ENCODE results near the gene SCUBE2.

The SCUBE2 gene

DNA sequence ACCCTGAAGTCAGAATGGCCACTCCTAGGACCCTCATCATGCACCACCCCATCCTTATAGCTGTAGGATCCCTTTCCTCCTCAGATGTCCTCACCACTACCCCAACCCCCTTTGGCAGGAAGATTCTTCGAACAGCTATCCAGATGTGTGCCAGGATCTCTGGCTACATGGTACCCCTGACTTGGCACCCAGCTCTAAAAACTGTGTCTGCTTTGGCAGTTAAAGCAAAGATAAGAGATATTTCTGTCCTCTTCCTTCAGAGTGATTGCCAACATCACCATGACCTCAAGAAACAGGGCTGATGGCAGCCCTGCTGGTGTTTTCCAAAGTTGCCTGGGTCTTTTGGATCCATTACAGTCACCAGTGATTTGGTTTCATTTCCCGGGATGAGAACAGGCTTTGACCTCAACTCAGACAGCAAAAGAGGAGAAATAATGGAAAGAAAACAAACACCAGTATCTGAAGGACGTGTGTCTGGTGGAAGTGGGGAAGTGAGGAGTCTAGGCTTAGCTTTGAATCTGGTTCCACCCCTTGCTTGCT lies 83.3 kb downstream of the SCUBE2 start:
- peaks cover 29% of the 10 kb centered on the region for H3K27me3 ChIP-seq (ENCODE audit: insufficient read depth, low read length)
- peaks cover 2% of the 10 kb centered on the region for H3K79me2 ChIP-seq (ENCODE audit: control insufficient read depth, insufficient read depth, low read length, unreplicated experiment)
- H3K4me3 ChIP-seq (ENCODE audit: low read depth, low read length) = no peak overlapping the region
- H3K27ac ChIP-seq (ENCODE audit: low read depth, low read length) = no peak overlapping the region
- no peak overlapping the region for H2AFZ ChIP-seq (ENCODE audit: low read length, unreplicated experiment)
- no peaks in the 10 kb centered on the region for H3K36me3 ChIP-seq (ENCODE audit: insufficient read depth, low read length)
- peaks cover 3% of the 10 kb centered on the region for H3K4me1 ChIP-seq (ENCODE audit: control insufficient read depth, insufficient read depth, low read length, unreplicated experiment)

DNA sequence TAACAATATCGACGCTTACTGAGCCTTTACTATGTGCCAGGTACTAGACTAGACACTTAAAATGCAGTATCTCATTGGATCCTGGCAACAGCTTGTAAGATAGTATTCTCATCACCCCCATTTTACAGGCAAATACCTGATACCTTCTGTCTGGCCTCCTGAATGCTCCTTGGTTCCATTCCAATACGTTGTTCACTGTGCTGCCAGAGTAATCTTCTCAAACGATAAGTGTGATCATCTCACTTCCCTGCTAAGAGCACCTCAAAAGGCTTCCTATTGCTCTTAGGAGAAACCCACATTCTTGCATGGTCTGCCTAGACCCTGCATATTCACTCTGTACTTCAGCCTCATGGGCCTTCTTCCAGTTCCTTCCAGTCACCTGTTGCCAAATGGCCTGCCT lies 86.3 kb downstream of the SCUBE2 start:
- H3K27me3 ChIP-seq (ENCODE audit: insufficient read depth, low read length) = peaks cover 29% of the 10 kb centered on the region
- no peak overlapping the region for H3K27ac ChIP-seq (ENCODE audit: low read depth, low read length)
- peaks cover 20% of the 10 kb centered on the region for H3K79me2 ChIP-seq (ENCODE audit: control insufficient read depth, insufficient read depth, low read length, unreplicated experiment)
- H2AFZ ChIP-seq (ENCODE audit: low read length, unreplicated experiment) = no peak overlapping the region
- no peaks in the 10 kb centered on the region for H3K36me3 ChIP-seq (ENCODE audit: insufficient read depth, low read length)
- peaks cover 18% of the 10 kb centered on the region for H3K4me1 ChIP-seq (ENCODE audit: control insufficient read depth, insufficient read depth, low read length, unreplicated experiment)
- no peak overlapping the region; the same call in 1 of the 2 replicates for H3K4me3 ChIP-seq (ENCODE audit: low read depth, low read length)

DNA sequence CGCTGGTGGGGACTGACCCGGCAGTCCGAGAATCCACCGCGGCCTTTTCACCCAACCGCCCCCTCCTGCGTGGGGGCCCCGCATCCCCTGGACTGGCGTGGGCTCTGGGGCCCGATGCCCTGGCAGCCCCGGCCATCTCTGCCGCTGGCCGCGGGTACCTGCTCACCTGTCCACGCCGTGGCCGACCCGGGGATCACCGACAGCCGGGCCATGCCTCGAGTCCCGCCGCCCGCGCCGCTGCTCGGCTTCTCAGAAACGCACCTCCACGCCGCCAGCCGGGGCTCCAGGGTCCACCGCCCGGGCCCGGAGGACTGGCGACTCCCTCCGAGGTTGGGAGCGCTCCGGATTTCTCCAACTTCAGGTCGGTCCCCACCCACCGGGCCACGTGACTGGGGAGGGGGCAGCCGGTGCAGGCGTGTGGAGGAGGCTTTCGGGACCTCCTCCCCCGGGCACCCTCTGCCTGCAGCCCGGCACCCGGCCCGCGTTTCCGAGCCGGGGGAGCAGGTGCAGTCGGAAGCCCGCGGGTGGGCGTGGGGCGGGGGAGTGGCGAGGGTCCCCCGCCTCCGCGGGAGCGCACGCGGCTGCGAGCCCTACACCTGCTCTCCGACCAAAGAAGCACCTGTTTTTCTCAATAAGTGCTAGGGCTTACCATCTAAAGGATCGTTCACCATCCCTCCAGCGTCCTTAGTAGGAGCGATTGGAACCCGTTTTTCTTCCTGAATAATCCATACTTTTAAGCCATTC lies 87.0 kb downstream of the SCUBE2 start:
- H3K36me3 ChIP-seq (ENCODE audit: insufficient read depth, low read length) = no peaks in the 10 kb centered on the region
- peak overlapping the region; percentile 87 for H3K4me3 ChIP-seq (ENCODE audit: low read depth, low read length)
- peaks cover 21% of the 10 kb centered on the region for H3K79me2 ChIP-seq (ENCODE audit: control insufficient read depth, insufficient read depth, low read length, unreplicated experiment)
- H3K4me1 ChIP-seq (ENCODE audit: control insufficient read depth, insufficient read depth, low read length, unreplicated experiment) = peaks cover 18% of the 10 kb centered on the region
- H2AFZ ChIP-seq (ENCODE audit: low read length, unreplicated experiment) = peak overlapping the region; percentile 15
- H3K27me3 ChIP-seq (ENCODE audit: insufficient read depth, low read length) = peaks cover 29% of the 10 kb centered on the region
- no peak overlapping the region for H3K27ac ChIP-seq (ENCODE audit: low read depth, low read length)

DNA sequence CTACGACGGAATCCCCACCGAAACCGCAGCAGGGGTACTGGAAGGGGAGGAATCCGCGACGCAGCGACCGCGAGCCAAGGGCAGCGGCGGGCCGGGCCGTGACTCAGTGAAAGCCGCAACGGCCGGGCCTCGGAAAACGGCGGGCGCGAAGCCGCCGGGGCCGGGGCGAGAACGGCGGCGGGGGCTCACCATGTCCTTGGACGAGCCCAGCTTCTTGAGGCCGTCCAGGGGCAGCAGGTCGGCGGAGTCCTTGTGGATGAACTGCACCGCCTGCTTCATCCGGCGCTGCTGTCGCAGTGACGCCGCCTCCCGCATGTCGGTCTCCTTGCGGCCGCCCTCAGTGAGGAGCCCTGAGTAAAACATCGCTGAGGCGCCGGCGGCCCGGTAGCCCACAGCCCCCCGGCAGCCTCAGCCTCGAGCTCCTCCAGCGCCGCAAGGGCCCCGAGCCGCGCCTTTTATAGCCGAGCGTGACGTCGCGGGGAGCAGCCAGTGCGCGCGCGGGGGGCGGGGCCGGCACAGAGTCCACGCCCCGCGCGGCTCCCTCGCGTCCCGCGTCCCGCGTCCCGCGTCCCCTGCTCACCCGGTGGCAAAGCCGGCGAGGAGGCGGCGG lies 87.7 kb downstream of the SCUBE2 start, which contains the start of gene NRIP3:
NRIP3 (minus strand) TSS at position 429 of the 610 bp plus-strand sequence; CDS start at position 363, 66 bp downstream.
- Histone ChIP-seq H3K4me3 (ENCODE audit: low read depth, low read length) (peak within 1 kb of the TSS; percentile 87), H3K79me2 (ENCODE audit: control insufficient read depth, insufficient read depth, low read length, unreplicated experiment) (peaks cover 21% of the 10 kb centered on the region), H3K27ac (ENCODE audit: low read depth, low read length) (no peak within 1 kb of the TSS), H3K36me3 (ENCODE audit: insufficient read depth, low read length) (no peaks in the 10 kb centered on the region), H3K27me3 (ENCODE audit: insufficient read depth, low read length) (peaks cover 29% of the 10 kb centered on the region), H2AFZ (ENCODE audit: low read length, unreplicated experiment) (peak within 1 kb of the TSS; percentile 73), H3K4me1 (ENCODE audit: control insufficient read depth, insufficient read depth, low read length, unreplicated experiment) (peaks cover 18% of the 10 kb centered on the region)

DNA sequence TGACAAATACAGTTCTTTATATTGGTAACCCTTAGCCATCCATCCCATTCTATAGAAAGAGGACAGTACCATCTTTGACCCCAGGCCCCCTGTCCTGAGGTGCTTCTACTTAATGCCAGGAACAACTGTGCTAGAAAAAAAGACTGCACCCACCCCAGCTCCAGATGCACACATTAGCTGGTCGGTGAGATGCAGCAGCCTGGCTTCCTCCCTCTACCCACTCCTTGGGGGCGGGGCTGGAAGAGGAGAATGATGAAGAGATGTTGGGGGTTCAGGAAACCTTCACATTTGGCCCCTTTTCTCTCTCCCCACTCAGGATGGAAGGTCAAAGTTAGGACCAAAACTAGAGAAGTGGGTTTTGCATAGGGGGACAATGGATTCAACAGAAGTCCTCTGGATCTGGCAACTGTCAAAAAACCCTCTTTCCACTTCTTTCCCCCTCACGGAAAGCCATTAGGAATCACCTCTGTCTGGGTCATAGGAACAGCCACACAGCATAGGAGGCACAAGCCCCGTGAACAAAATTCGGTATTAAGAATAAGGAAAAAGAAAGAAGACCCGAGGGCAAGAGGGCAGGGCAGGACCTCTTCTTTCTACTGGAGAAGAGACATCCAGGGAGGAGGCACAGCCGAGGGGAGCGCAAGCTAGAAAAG lies 88.4 kb downstream of the SCUBE2 start:
- Histone ChIP-seq H2AFZ (ENCODE audit: low read length, unreplicated experiment) (peak overlapping the region; percentile 73), H3K36me3 (ENCODE audit: insufficient read depth, low read length) (no peaks in the 10 kb centered on the region), H3K79me2 (ENCODE audit: control insufficient read depth, insufficient read depth, low read length, unreplicated experiment) (peaks cover 23% of the 10 kb centered on the region), H3K27ac (ENCODE audit: low read depth, low read length) (no peak overlapping the region), H3K4me3 (ENCODE audit: low read depth, low read length) (peak overlapping the region; percentile 87), H3K27me3 (ENCODE audit: insufficient read depth, low read length) (peaks cover 29% of the 10 kb centered on the region), H3K4me1 (ENCODE audit: control insufficient read depth, insufficient read depth, low read length, unreplicated experiment) (peaks cover 18% of the 10 kb centered on the region)

DNA sequence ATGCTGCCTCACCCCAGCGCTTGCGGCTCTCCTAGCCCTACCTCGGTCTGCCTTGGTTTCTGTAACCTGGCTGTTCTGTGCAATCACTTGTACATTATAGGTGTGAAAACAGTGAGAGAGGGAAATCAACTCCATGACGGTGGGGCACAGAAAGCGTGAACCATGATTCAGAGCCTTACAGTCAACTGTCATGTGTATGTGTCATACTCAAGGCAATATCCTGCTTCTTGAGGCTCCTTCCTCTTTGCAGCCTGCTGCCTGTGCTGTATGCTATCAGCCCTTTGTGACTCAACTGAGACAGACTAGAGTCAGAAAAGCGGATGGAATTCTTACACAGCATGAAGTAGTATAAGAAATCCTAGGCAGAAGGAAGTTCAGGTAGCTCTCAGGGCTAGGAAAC lies 89.7 kb downstream of the SCUBE2 start:
- Histone ChIP-seq H3K4me1 (ENCODE audit: control insufficient read depth, insufficient read depth, low read length, unreplicated experiment) (peaks cover 18% of the 10 kb centered on the region), H3K79me2 (ENCODE audit: control insufficient read depth, insufficient read depth, low read length, unreplicated experiment) (peaks cover 23% of the 10 kb centered on the region), H3K4me3 (ENCODE audit: low read depth, low read length) (peak overlapping the region; percentile 30), H3K27ac (ENCODE audit: low read depth, low read length) (no peak overlapping the region), H3K27me3 (ENCODE audit: insufficient read depth, low read length) (peaks cover 26% of the 10 kb centered on the region), H2AFZ (ENCODE audit: low read length, unreplicated experiment) (no peak overlapping the region), H3K36me3 (ENCODE audit: insufficient read depth, low read length) (no peaks in the 10 kb centered on the region)

DNA sequence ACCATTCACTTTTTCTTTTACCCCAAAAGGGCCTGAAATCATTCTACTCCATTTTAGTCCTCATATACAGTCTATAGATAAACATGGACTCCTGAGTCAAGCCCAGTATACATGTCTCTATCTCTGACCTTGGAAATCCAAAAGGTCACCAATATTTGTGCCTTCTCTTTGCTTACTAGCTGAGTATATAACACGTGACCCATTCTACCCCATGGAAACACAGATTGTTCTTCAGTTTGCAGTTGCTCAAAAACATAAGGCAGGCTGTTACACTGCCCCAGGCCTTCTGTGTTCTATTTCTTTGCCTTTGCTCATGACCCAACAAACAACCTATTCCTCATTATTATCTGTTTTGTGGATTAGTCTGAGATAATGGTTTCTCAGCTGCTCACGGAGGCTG lies 93.4 kb downstream of the SCUBE2 start:
- Histone ChIP-seq H3K27ac (ENCODE audit: low read depth, low read length) (no peak overlapping the region), H3K4me3 (ENCODE audit: low read depth, low read length) (no peak overlapping the region), H3K4me1 (ENCODE audit: control insufficient read depth, insufficient read depth, low read length, unreplicated experiment) (peaks cover 14% of the 10 kb centered on the region), H2AFZ (ENCODE audit: low read length, unreplicated experiment) (no peak overlapping the region), H3K36me3 (ENCODE audit: insufficient read depth, low read length) (no peaks in the 10 kb centered on the region), H3K79me2 (ENCODE audit: control insufficient read depth, insufficient read depth, low read length, unreplicated experiment) (peaks cover 21% of the 10 kb centered on the region), H3K27me3 (ENCODE audit: insufficient read depth, low read length) (no peaks in the 10 kb centered on the region)

DNA sequence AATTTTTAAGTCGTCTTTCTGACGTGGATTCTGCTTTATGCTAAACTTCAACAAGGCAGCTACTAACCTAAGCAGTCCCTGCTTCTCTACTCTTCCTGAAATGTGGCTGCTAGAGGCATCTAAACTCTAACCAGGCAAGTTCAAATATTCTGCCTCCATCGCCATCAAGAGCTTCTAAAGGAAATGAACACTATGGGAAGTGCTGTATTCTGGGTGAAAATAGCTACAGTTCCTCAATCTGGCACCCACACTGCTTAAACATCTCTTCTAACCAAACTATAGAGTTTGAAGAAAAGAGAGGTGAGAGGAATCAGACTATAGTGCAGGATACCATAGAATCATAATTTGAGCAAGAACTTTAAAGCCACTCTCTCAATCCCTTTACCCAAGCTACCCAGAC lies 93.9 kb downstream of the SCUBE2 start:
- H3K79me2 ChIP-seq (ENCODE audit: control insufficient read depth, insufficient read depth, low read length, unreplicated experiment) = peaks cover 17% of the 10 kb centered on the region
- no peaks in the 10 kb centered on the region for H3K27me3 ChIP-seq (ENCODE audit: insufficient read depth, low read length)
- no peak overlapping the region for H2AFZ ChIP-seq (ENCODE audit: low read length, unreplicated experiment)
- H3K4me1 ChIP-seq (ENCODE audit: control insufficient read depth, insufficient read depth, low read length, unreplicated experiment) = peaks cover 10% of the 10 kb centered on the region
- H3K36me3 ChIP-seq (ENCODE audit: insufficient read depth, low read length) = no peaks in the 10 kb centered on the region
- H3K4me3 ChIP-seq (ENCODE audit: low read depth, low read length) = no peak overlapping the region
- H3K27ac ChIP-seq (ENCODE audit: low read depth, low read length) = no peak overlapping the region

DNA sequence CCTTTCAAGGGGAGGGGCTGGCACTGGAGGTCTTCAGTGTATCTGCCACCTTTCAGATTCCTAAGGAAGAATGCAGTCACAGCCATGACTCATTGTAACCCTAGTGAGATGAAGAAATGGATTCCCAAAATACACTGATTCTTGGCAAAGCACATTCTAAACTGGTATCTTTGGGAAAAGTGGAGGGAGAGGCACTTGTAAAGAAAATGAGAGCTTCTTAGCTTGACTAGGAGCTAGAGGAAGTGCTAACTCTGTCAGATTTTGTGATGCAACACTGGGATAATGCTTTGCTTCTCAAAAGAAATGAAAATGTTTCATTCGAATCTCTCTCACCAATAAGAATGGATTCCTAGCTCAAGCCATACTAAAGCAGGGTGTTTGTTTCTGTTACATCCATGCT lies 101.9 kb downstream of the SCUBE2 start:
- Histone ChIP-seq H3K27me3 (ENCODE audit: insufficient read depth, low read length) (no peaks in the 10 kb centered on the region), H3K4me1 (ENCODE audit: control insufficient read depth, insufficient read depth, low read length, unreplicated experiment) (peaks cover 19% of the 10 kb centered on the region), H3K79me2 (ENCODE audit: control insufficient read depth, insufficient read depth, low read length, unreplicated experiment) (peaks cover 2% of the 10 kb centered on the region), H3K36me3 (ENCODE audit: insufficient read depth, low read length) (no peaks in the 10 kb centered on the region), H3K27ac (ENCODE audit: low read depth, low read length) (peak overlapping the region; percentile 9; the same call in 1 of the 2 replicates), H3K4me3 (ENCODE audit: low read depth, low read length) (no peak overlapping the region), H2AFZ (ENCODE audit: low read length, unreplicated experiment) (no peak overlapping the region)

DNA sequence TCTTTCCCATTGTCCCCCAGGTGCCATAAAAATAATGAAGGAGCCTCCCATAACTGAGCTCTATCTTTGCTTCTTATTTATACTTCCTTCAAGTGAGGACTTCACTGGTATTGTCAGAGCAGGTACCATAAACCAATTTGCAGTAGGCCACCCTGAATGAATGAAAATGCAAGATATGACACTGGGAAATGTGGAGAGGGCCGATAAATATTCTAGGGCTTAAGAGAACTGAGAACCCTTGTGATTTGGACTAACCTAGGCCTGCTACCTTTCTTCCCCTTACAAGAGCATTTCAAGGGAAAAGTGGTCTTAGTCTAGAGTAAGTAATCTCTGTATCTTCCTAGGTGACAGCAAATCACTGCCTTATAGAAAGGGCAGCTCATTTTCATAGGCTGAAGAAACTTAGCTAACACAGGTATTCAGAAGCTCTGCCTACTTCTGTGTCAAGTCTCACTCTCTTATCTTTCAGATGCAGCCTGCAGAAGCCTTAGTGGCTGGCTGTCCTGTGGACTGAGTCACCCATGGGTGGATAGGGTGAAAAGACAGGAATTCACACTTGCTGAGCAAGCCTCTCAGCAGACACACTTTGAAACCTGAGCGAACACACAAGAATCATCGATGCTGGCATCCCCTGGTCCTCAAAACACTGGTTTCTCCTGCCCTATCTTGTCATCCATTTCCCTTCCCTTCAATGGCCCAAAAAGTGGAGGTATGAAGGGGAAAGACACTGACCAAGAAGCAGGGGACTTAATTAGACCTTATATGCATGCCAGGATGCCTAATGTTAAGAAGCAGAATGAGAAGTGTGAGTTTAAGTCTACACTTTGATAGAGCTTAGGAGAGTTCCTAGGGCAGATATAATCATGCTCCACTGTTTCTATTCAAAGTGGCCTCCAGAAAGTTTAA lies 102.8 kb downstream of the SCUBE2 start:
- no peak overlapping the region for H3K4me3 ChIP-seq (ENCODE audit: low read depth, low read length)
- H3K36me3 ChIP-seq (ENCODE audit: insufficient read depth, low read length) = no peaks in the 10 kb centered on the region
- no peak overlapping the region for H2AFZ ChIP-seq (ENCODE audit: low read length, unreplicated experiment)
- H3K79me2 ChIP-seq (ENCODE audit: control insufficient read depth, insufficient read depth, low read length, unreplicated experiment) = peaks cover 2% of the 10 kb centered on the region
- H3K27me3 ChIP-seq (ENCODE audit: insufficient read depth, low read length) = no peaks in the 10 kb centered on the region
- peaks cover 19% of the 10 kb centered on the region for H3K4me1 ChIP-seq (ENCODE audit: control insufficient read depth, insufficient read depth, low read length, unreplicated experiment)
- H3K27ac ChIP-seq (ENCODE audit: low read depth, low read length) = 0 out of 2 replicates have a peak overlapping the region, but pooled peaks have one; percentile 0

All from ACC112 (cell line).